Smooth muscle cell (in vitro differentiated cells): ENCODE results near the gene SLC25A21. TPM values are rescaled to one million over a fixed set of nuclear protein-coding genes. Genes with fewer than 3 reads are reported as not detected.

ENCODE experiments used
- DNase-seq: peaks from one replicate; lab custom pipeline; 2025; ENCODE audit not compliant: unreplicated experiment; lab: John Stamatoyannopoulos, UW
- H2AFZ ChIP-seq: fragments of 200-600 bp; sonication (generic); 2 replicates; pipeline ENCODE4 v1.6.0; 2016; ENCODE audit warnings: antibody characterized with exemption, low read depth, mild to moderate bottlenecking
- H3F3A ChIP-seq: fragments of 200-600 bp; sonication (generic); 2 replicates; pipeline ENCODE4 v1.6.0; 2017; ENCODE audit warnings: antibody characterized with exemption, low read depth
- H3K27ac ChIP-seq: fragments of 200-600 bp; sonication (generic); 2 replicates; pipeline ENCODE4 v1.5.1; 2016; ENCODE audit warnings: low read depth, mild to moderate bottlenecking
- H3K27me3 ChIP-seq: fragments of 200-600 bp; sonication (generic); 2 replicates; pipeline ENCODE4 v1.6.1; 2016; ENCODE audit warnings: low read depth, mild to moderate bottlenecking
- H3K36me3 ChIP-seq: fragments of 200-600 bp; sonication (generic); 2 replicates; pipeline ENCODE4 v1.5.1; 2016; ENCODE audit warnings: low read depth
- H3K4me1 ChIP-seq: fragments of 200-600 bp; sonication (generic); 2 replicates; pipeline ENCODE4 v1.5.1; 2016; ENCODE audit warnings: low read depth
- H3K4me2 ChIP-seq: fragments of 200-600 bp; sonication (generic); 2 replicates; pipeline ENCODE4 v1.6.0; 2016; ENCODE audit warnings: mild to moderate bottlenecking
- H3K4me3 ChIP-seq: fragments of 200-600 bp; sonication (generic); 2 replicates; pipeline ENCODE4 v1.5.1; 2016; ENCODE audit warnings: mild to moderate bottlenecking
- H3K79me2 ChIP-seq: fragments of 200-600 bp; sonication (generic); 2 replicates; pipeline ENCODE4 v1.6.0; 2016; ENCODE audit warnings: low read depth, mild to moderate bottlenecking
- H3K9ac ChIP-seq: fragments of 200-600 bp; sonication (generic); 2 replicates; pipeline ENCODE4 v1.6.0; 2016; ENCODE audit warnings: low read depth
- H3K9me3 ChIP-seq: fragments of 200-600 bp; sonication (generic); replicated peaks from 2 replicates; pipeline ENCODE4 v1.5.1; 2016; ENCODE audit warnings: low read depth
- H4K20me1 ChIP-seq: fragments of 200-600 bp; sonication (generic); 2 replicates; pipeline ENCODE4 v1.6.0; 2016; ENCODE audit warnings: low read depth
- WGBS: methylation state at CpG from one replicate; pipeline ENCODE4 v1.1.7; 2016; ENCODE audit warnings: low lambda C conversion rate; 5-methylcytosine and 5-hydroxymethylcytosine counted together
- polyA plus RNA-seq: library from polyadenylated mRNA; unstranded; fragments of >200 nt; fragmentation: Nextera tagmentation; extraction: Ambion mirVana; gene quantifications from 2 replicates; pipeline ENCODE4 v1.2.1, GENCODE V29; 2016
- total RNA-seq: library from RNA; depleted of rRNA; stranded (reverse); fragments of >200 nt; gene quantifications from 2 replicates; pipeline ENCODE4 v1.2.3, GENCODE V29; 2014
- TF ChIP-seq, protein P1 (sequence below): fragments of 200-600 bp; sonication (generic); IDR thresholded peaks from 2 replicates; pipeline ENCODE4 v1.5.1; 2017; ENCODE audit warnings: borderline replicate concordance, mild to moderate bottlenecking, antibody characterized with exemption; ENCODE audit not compliant: insufficient read depth, poor library complexity, severe bottlenecking

The SLC25A21 gene
- total RNA-seq = 0.54 TPM in 1 of 2 replicates, not detected in the other
- 1.1 TPM in 1 of 2 replicates, not detected in the other for polyA plus RNA-seq

DNA sequence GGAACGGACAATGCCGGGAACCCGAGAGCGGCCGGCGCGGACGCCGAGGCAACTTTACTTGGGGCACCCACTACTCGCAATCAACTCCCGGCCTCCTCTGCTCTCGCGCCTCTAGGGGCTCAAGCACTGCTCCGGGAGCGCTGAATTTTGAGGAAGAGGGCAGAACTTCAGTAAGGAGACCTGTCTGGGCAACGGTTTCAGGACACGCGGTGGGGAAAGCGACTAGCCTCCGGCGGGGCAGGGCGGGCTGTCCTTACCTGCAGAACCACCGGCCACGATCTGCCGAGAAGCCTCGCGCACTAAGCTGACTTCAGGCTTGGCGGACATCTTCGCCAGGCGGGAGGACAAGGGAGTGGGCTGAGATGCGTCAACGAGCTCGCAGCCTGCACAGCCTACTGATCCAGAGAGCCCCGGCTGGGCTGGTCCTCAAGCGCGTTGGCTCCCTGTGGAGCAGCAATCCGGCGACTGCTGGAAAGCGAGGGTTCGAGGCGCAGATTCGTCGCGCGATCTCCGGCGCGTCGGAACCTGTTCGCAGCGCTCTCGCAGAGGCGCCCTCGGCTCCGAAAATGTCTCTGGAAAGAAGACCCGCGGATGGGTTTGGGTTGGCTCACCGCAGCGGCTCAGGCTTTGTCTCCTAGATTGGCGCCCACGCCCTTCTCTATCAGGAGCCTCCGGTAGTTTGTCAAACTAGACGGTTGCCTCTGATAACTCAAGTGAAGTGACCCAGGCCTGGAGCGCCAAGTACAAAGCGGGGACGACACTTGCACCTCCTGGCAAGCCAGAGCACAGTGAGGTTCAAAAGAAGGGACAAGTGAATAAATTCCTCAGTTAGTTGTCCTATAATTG lies at the start of gene SLC25A21:
SLC25A21 (minus strand) TSS at position 583 of the 846 bp plus-strand sequence.
- Histone ChIP-seq H3F3A (no peaks in the 10 kb centered on the region), H3K9ac (peak within 1 kb of the TSS; percentile 26), H3K4me1 (peaks cover 5% of the 10 kb centered on the region), H3K4me2 (peak within 1 kb of the TSS; percentile 94), H4K20me1 (no peaks in the 10 kb centered on the region), H3K4me3 (peak within 1 kb of the TSS; percentile 92), H2AFZ (peak within 1 kb of the TSS; percentile 95), H3K27ac (peak within 1 kb of the TSS; percentile 65), H3K27me3 (no peaks in the 10 kb centered on the region), H3K79me2 (no peaks in the 10 kb centered on the region), H3K36me3 (no peaks in the 10 kb centered on the region), H3K9me3 (no peaks in the 10 kb centered on the region)
- 1% methylated on average over 66 of the region's 66 CpGs for WGBS
- TF ChIP-seq, protein P1, sequence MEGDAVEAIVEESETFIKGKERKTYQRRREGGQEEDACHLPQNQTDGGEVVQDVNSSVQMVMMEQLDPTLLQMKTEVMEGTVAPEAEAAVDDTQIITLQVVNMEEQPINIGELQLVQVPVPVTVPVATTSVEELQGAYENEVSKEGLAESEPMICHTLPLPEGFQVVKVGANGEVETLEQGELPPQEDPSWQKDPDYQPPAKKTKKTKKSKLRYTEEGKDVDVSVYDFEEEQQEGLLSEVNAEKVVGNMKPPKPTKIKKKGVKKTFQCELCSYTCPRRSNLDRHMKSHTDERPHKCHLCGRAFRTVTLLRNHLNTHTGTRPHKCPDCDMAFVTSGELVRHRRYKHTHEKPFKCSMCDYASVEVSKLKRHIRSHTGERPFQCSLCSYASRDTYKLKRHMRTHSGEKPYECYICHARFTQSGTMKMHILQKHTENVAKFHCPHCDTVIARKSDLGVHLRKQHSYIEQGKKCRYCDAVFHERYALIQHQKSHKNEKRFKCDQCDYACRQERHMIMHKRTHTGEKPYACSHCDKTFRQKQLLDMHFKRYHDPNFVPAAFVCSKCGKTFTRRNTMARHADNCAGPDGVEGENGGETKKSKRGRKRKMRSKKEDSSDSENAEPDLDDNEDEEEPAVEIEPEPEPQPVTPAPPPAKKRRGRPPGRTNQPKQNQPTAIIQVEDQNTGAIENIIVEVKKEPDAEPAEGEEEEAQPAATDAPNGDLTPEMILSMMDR = no peak
- DNase-seq = peak; percentile 74

DNA sequence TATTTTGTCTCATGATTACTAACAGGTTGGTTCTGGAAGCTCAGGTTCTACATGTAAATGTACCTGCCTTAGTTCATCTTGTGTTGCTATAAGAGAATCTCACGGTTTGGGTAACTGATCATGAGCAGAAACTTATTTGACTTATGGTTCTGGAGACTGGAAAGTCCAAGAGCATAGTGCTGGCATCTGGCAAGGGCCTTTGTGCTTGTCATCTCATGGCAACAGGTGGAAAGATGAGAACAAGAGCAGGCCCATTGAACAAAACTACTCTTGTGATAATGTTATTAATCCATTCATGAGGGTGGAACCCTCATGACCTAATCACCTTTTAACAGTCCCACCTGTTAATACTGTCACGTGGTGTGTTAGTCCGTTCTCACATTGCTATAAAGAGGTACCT lies 48.7 kb upstream of the SLC25A21 start:
- DNase-seq = no peak
- no peak overlapping the region for H3K9ac ChIP-seq
- no peaks in the 10 kb centered on the region for H3K4me1 ChIP-seq
- no peak overlapping the region for H3K4me2 ChIP-seq
- WGBS = 96% methylated on average over 3 of the region's 3 CpGs
- H3F3A ChIP-seq = no peaks in the 10 kb centered on the region
- H3K27ac ChIP-seq = no peak overlapping the region
- H3K27me3 ChIP-seq = no peaks in the 10 kb centered on the region
- no peak overlapping the region for H2AFZ ChIP-seq
- H3K4me3 ChIP-seq = no peak overlapping the region
- TF ChIP-seq, protein P1 = no peak
- H3K79me2 ChIP-seq = no peaks in the 10 kb centered on the region
- H3K9me3 ChIP-seq = no peaks in the 10 kb centered on the region
- no peaks in the 10 kb centered on the region for H3K36me3 ChIP-seq
- no peaks in the 10 kb centered on the region for H4K20me1 ChIP-seq

DNA sequence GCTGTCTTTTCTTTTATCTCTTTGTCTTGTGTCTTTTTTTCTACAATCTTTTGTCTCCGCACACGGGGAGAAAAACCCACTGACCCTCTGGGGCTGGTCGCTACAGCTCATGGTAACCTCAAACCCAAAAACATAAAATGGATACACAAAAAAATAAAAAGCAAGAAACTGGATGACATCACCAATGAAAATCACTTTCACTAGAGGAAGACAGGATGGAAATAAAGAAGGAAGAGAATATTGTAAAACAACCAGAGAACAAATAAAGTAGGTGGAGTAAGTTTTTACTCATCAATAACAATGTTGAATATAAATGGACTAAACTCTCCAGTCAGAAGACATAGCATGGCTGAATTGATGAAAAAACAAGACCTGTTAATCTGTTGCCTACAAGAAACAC lies 42.9 kb upstream of the SLC25A21 start:
- no peaks in the 10 kb centered on the region for H4K20me1 ChIP-seq
- no peak overlapping the region for H3K9ac ChIP-seq
- no peak overlapping the region for H3K4me2 ChIP-seq
- no peak overlapping the region for H3K27ac ChIP-seq
- H3K36me3 ChIP-seq = no peaks in the 10 kb centered on the region
- no peaks in the 10 kb centered on the region for H3F3A ChIP-seq
- no peaks in the 10 kb centered on the region for H3K27me3 ChIP-seq
- H2AFZ ChIP-seq = no peak overlapping the region
- no peak overlapping the region for H3K4me3 ChIP-seq
- no peaks in the 10 kb centered on the region for H3K9me3 ChIP-seq
- DNase-seq = no peak
- H3K4me1 ChIP-seq = no peaks in the 10 kb centered on the region
- TF ChIP-seq, protein P1 = no peak
- H3K79me2 ChIP-seq = no peaks in the 10 kb centered on the region
- WGBS = 99% methylated on average over 3 of the region's 3 CpGs

DNA sequence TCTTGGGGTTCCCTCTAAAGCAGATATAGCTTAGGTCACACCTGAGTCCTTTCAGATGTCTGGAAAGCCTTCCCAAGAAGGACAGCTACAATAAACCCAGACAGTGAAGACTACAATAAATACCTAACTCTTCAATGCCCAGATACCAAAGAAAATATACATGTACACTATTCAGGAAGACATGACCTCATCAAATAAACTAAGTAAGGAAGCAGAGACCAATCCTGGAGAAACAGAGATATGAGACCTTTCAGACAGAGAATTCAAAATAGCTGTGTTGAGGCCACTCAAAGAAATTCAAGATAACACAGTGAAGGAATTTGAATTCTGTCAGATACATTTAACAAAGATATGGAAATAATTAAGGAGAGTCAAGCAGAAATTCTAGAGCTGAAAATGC lies 40.6 kb upstream of the SLC25A21 start:
- Histone ChIP-seq H3K4me3 (no peak overlapping the region), H3K4me2 (no peak overlapping the region), H3K36me3 (no peaks in the 10 kb centered on the region), H3F3A (no peaks in the 10 kb centered on the region), H3K27me3 (no peaks in the 10 kb centered on the region), H2AFZ (no peak overlapping the region), H3K9me3 (no peaks in the 10 kb centered on the region), H4K20me1 (no peaks in the 10 kb centered on the region), H3K27ac (no peak overlapping the region), H3K79me2 (peaks cover 2% of the 10 kb centered on the region), H3K4me1 (no peaks in the 10 kb centered on the region), H3K9ac (no peak overlapping the region)
- TF ChIP-seq, protein P1 = no peak
- DNase-seq = no peak
